ENCODE measurements around the gene BAZ1B.

DNA sequence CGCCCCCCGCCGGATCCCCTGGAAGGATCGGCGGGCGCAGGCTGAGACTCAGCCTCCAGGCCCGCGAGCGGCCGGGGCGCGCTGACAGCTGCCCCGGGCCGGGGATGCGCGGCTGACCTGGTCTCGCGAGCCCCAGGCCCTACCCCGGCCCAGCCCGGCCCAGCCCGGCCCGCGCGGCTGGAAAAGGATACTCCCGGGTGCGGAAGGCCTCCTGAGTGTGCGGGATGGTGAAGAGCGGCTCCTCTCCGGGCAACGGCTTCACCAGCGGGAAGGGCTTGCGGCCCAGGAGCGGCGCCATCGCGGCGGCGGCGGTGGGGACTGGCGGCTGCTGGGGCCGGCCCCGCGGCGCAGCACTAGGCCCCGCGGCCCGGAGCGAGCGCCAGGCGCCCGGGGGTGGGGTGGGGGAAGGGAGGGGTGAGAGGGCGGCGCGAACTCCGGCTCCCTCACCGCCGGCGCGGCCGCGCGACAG lies 423 bp downstream of the BAZ1B start:
- TF ChIP-seq, protein P1, sequence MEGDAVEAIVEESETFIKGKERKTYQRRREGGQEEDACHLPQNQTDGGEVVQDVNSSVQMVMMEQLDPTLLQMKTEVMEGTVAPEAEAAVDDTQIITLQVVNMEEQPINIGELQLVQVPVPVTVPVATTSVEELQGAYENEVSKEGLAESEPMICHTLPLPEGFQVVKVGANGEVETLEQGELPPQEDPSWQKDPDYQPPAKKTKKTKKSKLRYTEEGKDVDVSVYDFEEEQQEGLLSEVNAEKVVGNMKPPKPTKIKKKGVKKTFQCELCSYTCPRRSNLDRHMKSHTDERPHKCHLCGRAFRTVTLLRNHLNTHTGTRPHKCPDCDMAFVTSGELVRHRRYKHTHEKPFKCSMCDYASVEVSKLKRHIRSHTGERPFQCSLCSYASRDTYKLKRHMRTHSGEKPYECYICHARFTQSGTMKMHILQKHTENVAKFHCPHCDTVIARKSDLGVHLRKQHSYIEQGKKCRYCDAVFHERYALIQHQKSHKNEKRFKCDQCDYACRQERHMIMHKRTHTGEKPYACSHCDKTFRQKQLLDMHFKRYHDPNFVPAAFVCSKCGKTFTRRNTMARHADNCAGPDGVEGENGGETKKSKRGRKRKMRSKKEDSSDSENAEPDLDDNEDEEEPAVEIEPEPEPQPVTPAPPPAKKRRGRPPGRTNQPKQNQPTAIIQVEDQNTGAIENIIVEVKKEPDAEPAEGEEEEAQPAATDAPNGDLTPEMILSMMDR (IDR thresholded peaks at IDR 0.05): no peak
- no peak for TF ChIP-seq POLR2AphosphoS5 (IDR thresholded peaks at IDR 0.05)
- no peak for TF ChIP-seq POLR2A (IDR thresholded peaks at IDR 0.05)

All from breast epithelium (tissue), 3 donors.